IMR-90 (cell line): ENCODE measurements around the gene WNT3. TPM values are rescaled to one million over a fixed set of nuclear protein-coding genes. Genes with fewer than 3 reads are reported as not detected.

ENCODE experiments used
- ATAC-seq: fragments of 200-7000 bp; cut with Tn5 transposase; 2 replicates; pipeline ENCODE4 v1.9.1; 2020; ENCODE audit warnings: low read depth, mild to moderate bottlenecking, moderate library complexity
- BruUV-seq: library from RNA; stranded (reverse); fragments of 400-500 nt; replicated peaks from 2 replicates; lab custom pipeline; 2021; lab: Mats Ljungman, UMichigan
- CTCF ChIA-PET: fragments of 300-600 bp; formaldehyde crosslinking; extraction: SDS; loops from one replicate; lab custom pipeline; 2021; ENCODE audit warnings: antibody characterized with exemption; lab: Yijun Ruan, JAX
- POLR2A ChIA-PET: fragments of 300-600 bp; sonication (Branson Sonifier 250); formaldehyde crosslinking; loops from one replicate; lab custom pipeline; 2022; ENCODE audit warnings: antibody characterized with exemption; ENCODE audit not compliant: unreplicated experiment; lab: Charles Lee
- DNase-seq: peaks from one replicate; pipeline ENCODE4 v3.0.0; 2013
- H2AFZ ChIP-seq: replicated peaks from 2 replicates; pipeline ENCODE3; 2013; ENCODE audit warnings: low read length, mild to moderate bottlenecking; ENCODE audit not compliant: poor library complexity
- H2AK5ac ChIP-seq: 2 replicates; pipeline ENCODE4 v1.6.1; 2013; ENCODE audit warnings: low read depth, low read length, inconsistent platforms
- H2AK9ac ChIP-seq: replicated peaks from 2 replicates; pipeline ENCODE3; 2013; ENCODE audit warnings: mild to moderate bottlenecking, low read depth, low read length, moderate library complexity; ENCODE audit not compliant: poor library complexity
- H2BK120ac ChIP-seq: 2 replicates; pipeline ENCODE4 v1.6.1; 2013; ENCODE audit warnings: low read depth, low read length, inconsistent platforms
- H2BK15ac ChIP-seq: 3 replicates; pipeline ENCODE4 v1.6.1; 2013; ENCODE audit warnings: low read depth, low read length, inconsistent platforms
- H2BK20ac ChIP-seq: 2 replicates; pipeline ENCODE4 v1.6.1; 2013; ENCODE audit warnings: low read depth, mild to moderate bottlenecking, inconsistent platforms, low read length, moderate library complexity
- H2BK5ac ChIP-seq: 2 replicates; pipeline ENCODE4 v1.6.1; 2013; ENCODE audit warnings: mild to moderate bottlenecking, low read depth, low read length, inconsistent platforms; ENCODE audit not compliant: poor library complexity, severe bottlenecking
- H3K14ac ChIP-seq: replicated peaks from 2 replicates; pipeline ENCODE4 v1.6.1; 2013; ENCODE audit warnings: low read depth, low read length, inconsistent platforms
- H3K18ac ChIP-seq: 2 replicates; pipeline ENCODE4 v1.6.1; 2013; ENCODE audit warnings: low read depth, low read length, control low read depth
- H3K23ac ChIP-seq: 2 replicates; pipeline ENCODE4 v1.6.1; 2013; ENCODE audit warnings: low read depth, low read length, inconsistent platforms
- H3K27ac ChIP-seq: 2 replicates; pipeline ENCODE4 v1.5.1; 2013; ENCODE audit warnings: mild to moderate bottlenecking, control low read depth, low read length; ENCODE audit not compliant: insufficient read depth
- H3K27me3 ChIP-seq: 2 replicates; pipeline ENCODE4 v1.6.1; 2013; ENCODE audit warnings: low read length; ENCODE audit not compliant: control insufficient read depth, insufficient read depth
- H3K36me3 ChIP-seq: 2 replicates; pipeline ENCODE4 v1.6.1; 2013; ENCODE audit warnings: low read length, mixed read lengths; ENCODE audit not compliant: control insufficient read depth, insufficient read depth
- H3K4ac ChIP-seq: 2 replicates; pipeline ENCODE4 v1.6.1; 2013; ENCODE audit warnings: low read depth, low read length, inconsistent platforms
- H3K4me1 ChIP-seq: 2 replicates; pipeline ENCODE4 v1.6.1; 2013; ENCODE audit warnings: low read length, mixed read lengths; ENCODE audit not compliant: control insufficient read depth, insufficient read depth
- H3K4me2 ChIP-seq: 2 replicates; pipeline ENCODE4 v1.6.1; 2013; ENCODE audit warnings: low read depth, mild to moderate bottlenecking, control low read depth, low read length, moderate library complexity
- H3K4me3 ChIP-seq: 2 replicates; pipeline ENCODE4 v1.5.1; 2013; ENCODE audit warnings: low read depth, mild to moderate bottlenecking, control low read depth, low read length, moderate library complexity; ENCODE audit not compliant: insufficient read depth
- H3K56ac ChIP-seq: 2 replicates; pipeline ENCODE4 v1.6.1; 2013; ENCODE audit warnings: low read length, inconsistent platforms; ENCODE audit not compliant: insufficient read depth; ENCODE audit errors: extremely low read depth
- H3K79me1 ChIP-seq, 2 experiments: 2 replicates each; pipeline ENCODE4 v1.6.1; 2013; ENCODE audit warnings: low read length in 2 of 2, inconsistent platforms in 1 of 2, low read depth in 1 of 2
- H3K9ac ChIP-seq: 2 replicates; pipeline ENCODE4 v1.6.1; 2013; ENCODE audit warnings: low read depth, low read length, control low read depth
- H3K9me1 ChIP-seq: 2 replicates; pipeline ENCODE4 v1.6.1; 2013; ENCODE audit warnings: low read length, inconsistent platforms; ENCODE audit not compliant: insufficient read depth
- H3K9me3 ChIP-seq: 2 replicates; pipeline ENCODE4 v1.6.1; 2013; ENCODE audit warnings: low read length; ENCODE audit not compliant: control insufficient read depth, insufficient read depth
- H4K20me1 ChIP-seq: 2 replicates; pipeline ENCODE4 v1.6.1; 2013; ENCODE audit warnings: low read length, inconsistent platforms; ENCODE audit not compliant: insufficient read depth
- H4K5ac ChIP-seq: 2 replicates; pipeline ENCODE4 v1.6.1; 2013; ENCODE audit warnings: mild to moderate bottlenecking, low read depth, low read length, control low read depth
- H4K8ac ChIP-seq, 2 experiments: 2 replicates each; pipeline ENCODE4 v1.6.1; 2013; ENCODE audit warnings: low read depth in 2 of 2, low read length in 2 of 2, control low read depth in 1 of 2, inconsistent platforms in 1 of 2
- H4K91ac ChIP-seq: 2 replicates; pipeline ENCODE4 v1.6.1; 2013; ENCODE audit warnings: low read depth, low read length, inconsistent platforms; ENCODE audit not compliant: insufficient read depth
- BHLHE40 ChIP-seq: fragments of 150-350 bp; IDR thresholded peaks from 2 replicates; pipeline ENCODE4 v1.6.1; 2016; ENCODE audit warnings: mild to moderate bottlenecking, low read depth, low read length
- CEBPB ChIP-seq: IDR thresholded peaks from 2 replicates; pipeline ENCODE4 v1.6.1; 2012; ENCODE audit warnings: low read depth, low read length, improper control_type of control experiment
- CHD1 ChIP-seq: IDR thresholded peaks from 2 replicates; pipeline ENCODE4 v1.6.1; 2012; ENCODE audit warnings: low read depth, low read length, improper control_type of control experiment
- MAFK ChIP-seq: IDR thresholded peaks from 2 replicates; pipeline ENCODE4 v1.6.1; 2012; ENCODE audit warnings: low read depth, low read length, improper control_type of control experiment
- NFE2L2 ChIP-seq: fragments of 150-350 bp; IDR thresholded peaks from 2 replicates; pipeline ENCODE4 v1.6.1; 2016; ENCODE audit warnings: low read depth, mild to moderate bottlenecking, low read length
- POLR2A ChIP-seq: IDR thresholded peaks from 2 replicates; pipeline ENCODE4 v1.6.1; 2012; ENCODE audit warnings: mild to moderate bottlenecking, low read depth, low read length
- RAD21 ChIP-seq: IDR thresholded peaks from 2 replicates; pipeline ENCODE4 v1.6.1; 2012; ENCODE audit warnings: low read length, improper control_type of control experiment
- RCOR1 ChIP-seq: IDR thresholded peaks from 2 replicates; pipeline ENCODE4 v1.6.1; 2012; ENCODE audit warnings: mild to moderate bottlenecking, low read length, improper control_type of control experiment; ENCODE audit not compliant: insufficient replicate concordance
- RFX5 ChIP-seq: IDR thresholded peaks from 2 replicates; pipeline ENCODE4 v1.8.0; 2012; ENCODE audit warnings: low read depth, mild to moderate bottlenecking, low read length, moderate library complexity
- SMC3 ChIP-seq: fragments of 150-350 bp; IDR thresholded peaks from 2 replicates; pipeline ENCODE4 v1.6.1; 2016; ENCODE audit warnings: low read depth, mild to moderate bottlenecking, antibody characterized with exemption, low read length, moderate library complexity
- WGBS, 2 experiments: methylation state at CpG; one replicate each; pipeline versions ENCODE4 v1.1.5 to v1.1.7; 2013; ENCODE audit warnings: missing lambda C conversion rate in 2 of 2; ENCODE audit not compliant: insufficient read length in 1 of 2; ENCODE audit errors: extremely low coverage in 2 of 2; 5-methylcytosine and 5-hydroxymethylcytosine counted together
- dilution Hi-C: fragments of 300-500 bp; cut with HindIII; formaldehyde crosslinking; loops from one replicate; pipeline ENCODE4 v1.14.3; 2018; ENCODE audit warnings: low sequenced_read_pairs; ENCODE audit not compliant: unreplicated experiment
- in situ Hi-C: fragments of 300-500 bp; cut with MboI; formaldehyde crosslinking; loops from 3 replicates; pipeline ENCODE4 v1.14.3; 2019; ENCODE audit warnings: low sequenced_read_pairs, inconsistent platforms, mixed read lengths
- intact Hi-C: fragments of 100-400 bp; cut with micrococcal nuclease; formaldehyde crosslinking; loops from 2 replicates; pipeline ENCODE4 v1.10.0; 2022
- polyA plus RNA-seq, 3 experiments: library from polyadenylated mRNA; depleted of rRNA; stranded (reverse); fragments of >200 nt; gene quantifications; 2 replicates each; pipeline ENCODE4 v1.2.3, GENCODE V29; 2012; ENCODE audit warnings: low replicate concordance in 1 of 3
- total RNA-seq: library from RNA; depleted of rRNA; stranded (reverse); fragments of >200 nt; gene quantifications from 2 replicates; pipeline ENCODE4 v1.2.3, GENCODE V29; 2012
- TF ChIP-seq, protein P1 (sequence below): fragments of 150-350 bp; IDR thresholded peaks from 2 replicates; pipeline ENCODE4 v1.6.1; 2016; ENCODE audit warnings: low read depth, mild to moderate bottlenecking, low read length, moderate library complexity, borderline replicate concordance
- TF ChIP-seq, protein P2 (sequence below): fragments of 150-350 bp; IDR thresholded peaks from 2 replicates; pipeline ENCODE4 v1.6.1; 2017; ENCODE audit warnings: mild to moderate bottlenecking, antibody characterized with exemption, low read length, low read depth

Gene WNT3
- total and polyA plus RNA-seq, 2 of the 4 experiments (the other 2 are of a cell fraction): 0.72 to 1.0 TPM

DNA sequence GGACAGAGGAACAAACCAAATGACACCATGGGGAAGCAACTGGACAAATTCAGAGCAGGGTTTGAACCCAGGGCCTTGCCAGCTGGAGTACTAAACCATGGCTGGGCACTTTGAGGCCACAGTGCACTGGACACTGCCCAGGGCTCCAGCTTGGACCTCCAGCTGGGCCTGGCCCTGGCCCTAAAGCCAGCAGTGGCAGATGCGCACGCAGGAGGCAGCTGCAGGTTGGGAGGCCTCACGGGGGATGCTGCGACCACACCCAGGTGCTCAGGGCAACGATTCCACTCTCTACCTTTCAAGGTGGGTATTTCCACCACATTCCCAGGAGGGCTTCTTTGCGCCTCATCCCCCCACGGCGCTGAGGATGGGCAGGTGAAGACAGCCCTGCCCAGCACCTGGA is 28.9 kb downstream of the WNT3 start:
- H3K9me3 ChIP-seq: peaks cover 12% of the 10 kb centered on the region
- no peak overlapping the region for H3K23ac ChIP-seq
- TF ChIP-seq BHLHE40 (no peak), RCOR1 (no peak), CHD1 (no peak), POLR2A (no peak), MAFK (no peak), RAD21 (no peak), RFX5 (no peak), CEBPB (no peak), NFE2L2 (no peak), SMC3 (no peak)
- TF ChIP-seq, protein P1, sequence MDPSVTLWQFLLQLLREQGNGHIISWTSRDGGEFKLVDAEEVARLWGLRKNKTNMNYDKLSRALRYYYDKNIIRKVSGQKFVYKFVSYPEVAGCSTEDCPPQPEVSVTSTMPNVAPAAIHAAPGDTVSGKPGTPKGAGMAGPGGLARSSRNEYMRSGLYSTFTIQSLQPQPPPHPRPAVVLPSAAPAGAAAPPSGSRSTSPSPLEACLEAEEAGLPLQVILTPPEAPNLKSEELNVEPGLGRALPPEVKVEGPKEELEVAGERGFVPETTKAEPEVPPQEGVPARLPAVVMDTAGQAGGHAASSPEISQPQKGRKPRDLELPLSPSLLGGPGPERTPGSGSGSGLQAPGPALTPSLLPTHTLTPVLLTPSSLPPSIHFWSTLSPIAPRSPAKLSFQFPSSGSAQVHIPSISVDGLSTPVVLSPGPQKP: no peak
- TF ChIP-seq, protein P2, sequence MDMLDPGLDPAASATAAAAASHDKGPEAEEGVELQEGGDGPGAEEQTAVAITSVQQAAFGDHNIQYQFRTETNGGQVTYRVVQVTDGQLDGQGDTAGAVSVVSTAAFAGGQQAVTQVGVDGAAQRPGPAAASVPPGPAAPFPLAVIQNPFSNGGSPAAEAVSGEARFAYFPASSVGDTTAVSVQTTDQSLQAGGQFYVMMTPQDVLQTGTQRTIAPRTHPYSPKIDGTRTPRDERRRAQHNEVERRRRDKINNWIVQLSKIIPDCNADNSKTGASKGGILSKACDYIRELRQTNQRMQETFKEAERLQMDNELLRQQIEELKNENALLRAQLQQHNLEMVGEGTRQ: no peak
- H2AK9ac ChIP-seq: no peak overlapping the region
- no peaks in the 10 kb centered on the region for H3K4me1 ChIP-seq
- no peak overlapping the region for H4K91ac ChIP-seq
- H3K36me3 ChIP-seq: no peaks in the 10 kb centered on the region
- POLR2A ChIA-PET: no interaction called here
- H2BK120ac ChIP-seq: no peak overlapping the region
- CTCF ChIA-PET: no interaction called here
- intact Hi-C loops: loop anchor here (10.0 kb wide), 1 partner anchor 65 kb away; the partner anchor contains the start of gene WNT9B
- no peak overlapping the region for H2AK5ac ChIP-seq
- H3K9me1 ChIP-seq: no peaks in the 10 kb centered on the region
- H4K5ac ChIP-seq: no peak overlapping the region
- H4K8ac ChIP-seq: no peak overlapping the region
- H3K56ac ChIP-seq: no peak overlapping the region
- no peak overlapping the region for H3K4me3 ChIP-seq
- no peak overlapping the region for H3K4ac ChIP-seq
- no peak overlapping the region for H3K27ac ChIP-seq
- ATAC-seq: no peak
- no peak overlapping the region for H3K18ac ChIP-seq
- H3K27me3 ChIP-seq: peaks cover 69% of the 10 kb centered on the region
- no peak overlapping the region for H2BK5ac ChIP-seq
- no peak for DNase-seq
- 100% methylated on average over 1 of the region's 8 CpGs; no CpG with 5 or more reads in 1 of the 2 experiments for WGBS, 2 experiments
- dilution Hi-C loops: no loop called here
- in situ Hi-C loops: no loop called here
- H2BK15ac ChIP-seq: no peak overlapping the region
- BruUV-seq: no TSS peak
- H4K20me1 ChIP-seq: no peaks in the 10 kb centered on the region
- H2BK20ac ChIP-seq: no peak overlapping the region
- H3K4me2 ChIP-seq: no peak overlapping the region
- no peak overlapping the region for H3K14ac ChIP-seq
- no peaks in the 10 kb centered on the region for H3K79me1 ChIP-seq
- H3K9ac ChIP-seq: no peak overlapping the region
- no peak overlapping the region for H2AFZ ChIP-seq
